Hepatocyte (in vitro differentiated cells): ENCODE data around the gene MAT2B.

ENCODE experiments used
- EZH2 ChIP-seq: fragments of 200-600 bp; sonication (generic); IDR thresholded peaks from 2 replicates; pipeline ENCODE4 v1.6.1; 2016; ENCODE audit warnings: antibody characterized with exemption, mild to moderate bottlenecking, borderline replicate concordance
- EZH2phosphoT487 ChIP-seq: fragments of 200-600 bp; sonication (generic); IDR thresholded peaks from one replicate; pipeline ENCODE4 v1.6.1; 2018; ENCODE audit warnings: antibody characterized with exemption, mild to moderate bottlenecking, low read depth, moderate library complexity; ENCODE audit not compliant: unreplicated experiment, severe bottlenecking
- TF ChIP-seq, protein P1 (sequence below): fragments of 200-600 bp; sonication (generic); IDR thresholded peaks from 2 replicates; pipeline ENCODE4 v1.5.1; 2016; ENCODE audit warnings: antibody characterized with exemption, mild to moderate bottlenecking; ENCODE audit not compliant: poor library complexity

- TF ChIP-seq, protein P1, sequence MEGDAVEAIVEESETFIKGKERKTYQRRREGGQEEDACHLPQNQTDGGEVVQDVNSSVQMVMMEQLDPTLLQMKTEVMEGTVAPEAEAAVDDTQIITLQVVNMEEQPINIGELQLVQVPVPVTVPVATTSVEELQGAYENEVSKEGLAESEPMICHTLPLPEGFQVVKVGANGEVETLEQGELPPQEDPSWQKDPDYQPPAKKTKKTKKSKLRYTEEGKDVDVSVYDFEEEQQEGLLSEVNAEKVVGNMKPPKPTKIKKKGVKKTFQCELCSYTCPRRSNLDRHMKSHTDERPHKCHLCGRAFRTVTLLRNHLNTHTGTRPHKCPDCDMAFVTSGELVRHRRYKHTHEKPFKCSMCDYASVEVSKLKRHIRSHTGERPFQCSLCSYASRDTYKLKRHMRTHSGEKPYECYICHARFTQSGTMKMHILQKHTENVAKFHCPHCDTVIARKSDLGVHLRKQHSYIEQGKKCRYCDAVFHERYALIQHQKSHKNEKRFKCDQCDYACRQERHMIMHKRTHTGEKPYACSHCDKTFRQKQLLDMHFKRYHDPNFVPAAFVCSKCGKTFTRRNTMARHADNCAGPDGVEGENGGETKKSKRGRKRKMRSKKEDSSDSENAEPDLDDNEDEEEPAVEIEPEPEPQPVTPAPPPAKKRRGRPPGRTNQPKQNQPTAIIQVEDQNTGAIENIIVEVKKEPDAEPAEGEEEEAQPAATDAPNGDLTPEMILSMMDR, result no peak
- TF ChIP-seq EZH2phosphoT487, result no peak
- TF ChIP-seq EZH2, result no peak
Observed at GRCh38 chr5:163562071-163562470, 56.7 kb downstream of the MAT2B start.
